Renal cortex interstitium (tissue), 11 donors: ENCODE results near the gene CHN1. TPM values are rescaled to one million over a fixed set of nuclear protein-coding genes. Genes with fewer than 3 reads are reported as not detected.

Experiments
- DNase-seq, 11 donors: peaks; one replicate each; pipeline ENCODE4 v3.0.0-alpha.2; 2013; ENCODE audit warnings: low read depth in 9 of 11, low spot score in 4 of 11; ENCODE audit errors: extremely low read depth in 1 of 11
- polyA plus RNA-seq, 3 donors: library from polyadenylated mRNA; unstranded; fragments of 120-200 nt; gene quantifications; one replicate each; pipeline ENCODE4 v1.2.1, GENCODE V29; 2013; ENCODE audit not compliant: insufficient read length in 3 of 3

Gene CHN1
- polyA plus RNA-seq, 3 donors = 24.2 to 40.3 (median 28.9) TPM

- DNase-seq = no peak
Observed at GRCh38 chr2:174959787-174960186, 45.4 kb downstream of the CHN1 start.

- no peak for DNase-seq
Observed at GRCh38 chr2:174957050-174957449, 48.1 kb downstream of the CHN1 start.

DNA sequence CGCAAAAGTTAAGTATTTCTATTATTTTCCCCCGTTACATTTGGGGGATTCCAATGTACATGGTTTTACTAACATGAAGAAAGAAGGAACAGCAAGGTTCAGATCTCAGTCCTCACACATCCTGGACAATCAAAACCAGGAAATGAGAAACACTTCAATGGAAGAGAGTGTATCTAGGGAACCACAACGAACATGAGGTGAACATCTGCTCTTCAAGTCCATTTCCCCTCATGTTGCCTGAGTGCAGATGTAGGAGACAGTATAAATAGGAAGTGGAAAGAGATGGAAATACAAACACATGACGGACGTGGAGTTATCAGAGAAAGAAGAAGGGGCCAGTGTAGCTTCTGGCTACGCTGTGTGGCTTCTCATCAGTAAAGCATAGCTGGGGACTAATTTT lies 52.6 kb downstream of the CHN1 start:
- no peak for DNase-seq

GRCh38 chr2:174951745-174952144 lies 53.4 kb downstream of the CHN1 start:
- DNase-seq = no peak

DNA sequence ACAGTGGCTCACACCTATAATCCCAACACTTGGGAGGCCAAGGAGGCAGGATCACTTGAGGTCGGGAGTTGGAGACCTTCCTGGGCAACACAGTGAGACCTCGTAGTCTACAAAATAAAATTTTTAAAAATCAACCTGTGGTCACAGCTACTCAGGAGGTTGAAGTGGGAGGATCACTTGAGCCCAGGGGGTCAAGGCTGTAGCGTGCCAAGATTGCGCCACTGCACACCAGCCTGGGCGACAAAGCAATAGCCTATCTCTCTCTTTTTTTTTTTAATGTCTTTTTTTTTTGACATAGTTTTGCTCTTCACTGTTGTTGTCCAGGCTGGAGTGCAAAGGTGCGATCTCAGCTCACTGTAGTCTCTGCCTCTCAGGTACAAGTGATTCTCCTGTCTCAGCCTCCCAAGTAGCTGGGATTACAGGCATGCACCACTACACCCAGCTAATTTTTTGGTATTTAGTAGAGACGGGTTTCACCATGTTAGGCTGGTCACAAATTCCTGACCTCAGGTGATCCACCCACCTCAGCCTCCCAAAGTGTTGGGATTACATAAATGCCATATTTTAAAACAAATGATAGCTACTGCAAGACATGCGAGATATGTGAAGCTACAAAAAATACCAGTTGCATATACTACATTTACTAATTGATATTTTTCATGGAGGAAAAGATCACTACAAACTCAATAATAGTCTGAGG lies 55.0 kb downstream of the CHN1 start:
- no peak for DNase-seq

GRCh38 chr2:174945601-174946260 lies 59.5 kb downstream of the CHN1 start:
- DNase-seq = no peak

- no peak for DNase-seq
Observed at GRCh38 chr2:174939046-174939445, 66.1 kb downstream of the CHN1 start.

DNA sequence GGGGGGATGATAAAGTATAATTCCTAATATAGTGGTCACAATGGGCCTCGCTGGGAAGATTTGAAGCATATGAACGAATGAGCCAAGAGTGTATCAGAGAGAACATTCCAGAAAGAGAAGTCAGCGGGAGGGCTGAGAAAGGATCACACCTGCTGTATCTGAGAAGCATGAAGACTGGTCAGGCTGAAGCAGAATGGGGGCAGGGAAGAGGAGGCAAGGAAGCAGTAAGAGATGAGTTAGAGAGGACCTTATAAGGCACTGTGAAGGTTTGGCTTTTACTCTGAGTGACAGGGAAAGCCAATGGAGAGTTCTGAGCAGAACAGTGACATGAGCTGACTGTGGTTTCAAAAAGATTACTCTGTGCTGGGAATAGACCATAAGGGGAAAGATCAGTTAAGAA lies 73.5 kb downstream of the CHN1 start:
- DNase-seq = no peak

DNA sequence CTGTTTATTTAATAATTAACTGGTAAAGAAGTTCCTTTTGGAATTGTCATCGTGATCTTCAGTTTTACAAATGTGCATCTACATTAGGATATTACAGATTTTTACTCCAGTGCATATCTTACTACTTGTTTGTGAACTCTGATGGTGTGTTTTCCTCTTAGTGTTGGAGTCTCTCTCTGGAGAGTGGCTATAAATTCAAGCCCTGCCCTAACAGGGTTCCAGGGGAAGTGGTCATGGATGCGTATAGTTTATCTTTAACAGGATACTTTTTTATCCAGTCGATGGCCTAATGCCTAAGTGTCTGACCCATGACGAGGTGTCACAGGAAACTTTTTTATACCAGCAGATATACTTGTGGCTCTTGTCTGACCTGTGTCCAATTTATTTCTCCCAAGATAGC lies 75.4 kb downstream of the CHN1 start:
- DNase-seq = no peak

- DNase-seq = no peak
Observed at GRCh38 chr2:174925046-174925784, 80.0 kb downstream of the CHN1 start.

GRCh38 chr2:174924061-174924693 lies 81.0 kb downstream of the CHN1 start:
- no peak for DNase-seq

- no peak for DNase-seq
Observed at GRCh38 chr2:174919947-174920595, 85.1 kb downstream of the CHN1 start.

DNA sequence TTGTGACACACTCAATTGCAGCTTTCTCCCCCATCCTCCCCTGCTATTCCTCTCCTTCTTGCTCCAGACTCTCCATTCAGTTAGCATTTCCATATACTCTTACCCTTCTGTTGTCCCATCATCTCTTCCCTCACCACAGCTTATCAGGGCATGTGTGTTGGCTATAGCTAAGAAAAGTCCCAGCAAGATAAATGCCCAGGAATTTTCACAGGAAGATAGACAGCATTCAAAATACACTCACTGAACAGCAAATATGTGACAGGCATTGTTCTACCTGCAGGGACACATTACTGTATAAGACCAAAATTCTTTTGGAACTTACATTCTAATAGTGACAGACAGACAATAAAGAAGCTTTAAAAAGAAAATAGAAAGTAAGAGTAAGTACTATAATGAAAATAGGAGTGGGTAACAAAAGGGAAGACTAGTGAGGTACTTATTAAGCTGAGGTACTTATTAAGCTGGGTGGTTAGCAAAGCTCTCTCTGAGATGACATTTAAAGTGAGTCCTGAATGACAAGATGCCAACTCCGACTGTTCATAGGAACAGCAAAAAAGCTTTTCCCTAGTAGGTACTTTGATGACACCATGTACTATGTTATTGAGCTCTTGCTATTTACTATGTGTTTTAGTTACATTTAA lies 86.2 kb downstream of the CHN1 start:
- no peak for DNase-seq

DNA sequence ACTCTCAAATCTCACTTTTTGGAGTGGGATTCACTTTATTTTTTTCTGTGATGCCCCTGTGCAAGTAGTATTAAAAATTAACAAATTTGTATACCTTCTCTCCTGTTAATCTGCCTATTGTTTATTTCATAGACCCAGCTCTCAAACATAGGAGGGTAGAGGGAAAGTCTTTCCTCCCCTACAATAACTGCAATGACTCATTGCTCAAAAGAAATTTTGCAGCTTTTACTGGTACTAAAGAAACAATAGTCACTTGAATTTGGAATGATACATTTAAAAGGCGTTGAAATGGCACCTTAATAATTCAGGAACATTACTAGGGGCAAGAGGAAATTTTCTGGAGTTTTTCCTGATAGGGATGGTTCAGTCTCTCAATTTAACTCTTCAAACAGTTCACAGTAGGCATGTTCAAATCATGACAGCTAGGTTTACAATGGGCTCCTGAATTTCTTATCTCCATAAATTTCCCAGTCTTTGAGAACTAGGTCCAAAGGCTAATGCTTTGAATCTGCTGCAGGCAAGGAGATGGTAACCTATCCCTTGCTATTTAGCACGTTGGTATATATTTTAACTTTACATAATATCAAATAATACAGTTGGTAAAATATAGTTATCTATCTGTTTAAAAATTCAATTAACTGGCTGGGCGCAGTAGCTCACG lies 88.8 kb downstream of the CHN1 start:
- no peak for DNase-seq

GRCh38 chr2:174914853-174915760 lies 90.1 kb downstream of the CHN1 start:
- DNase-seq = no peak

GRCh38 chr2:174908284-174908683 lies 96.9 kb downstream of the CHN1 start:
- no peak for DNase-seq

GRCh38 chr2:174903264-174903556 lies 102.0 kb downstream of the CHN1 start:
- DNase-seq = no peak
